ENCODE measurements around the gene EIF3F.
"Not testable (repeated sequence)": the region's sequence is repeated elsewhere in the genome, so short reads cannot be mapped to it uniquely, and the experiment has no call there.

Gene EIF3F

GRCh38 chr11:7983832-7984590, 3.1 kb upstream of the EIF3F start:
- TF ChIP-seq CTCF (IDR thresholded peaks at IDR 0.05) = no peak
- Histone ChIP-seq H3K4me3 (ENCODE audit: low read depth, low read length) (no peak overlapping the region), H3K4me2 (ENCODE audit: low read length) (no peak overlapping the region), H3K36me3 (ENCODE audit: control insufficient read depth, insufficient read depth, low read length) (no peaks in the 10 kb centered on the region), H3K4me1 (peaks cover 7% of the 10 kb centered on the region), H3K27me3 (ENCODE audit: control insufficient read depth, insufficient read depth, low read length) (no peaks in the 10 kb centered on the region), H3K9me3 (ENCODE audit: control insufficient read depth, low read length) (no peaks in the 10 kb centered on the region), H3K9ac (no peak overlapping the region), H3K79me2 (peaks cover 9% of the 10 kb centered on the region), H3K27ac (no peak overlapping the region), H2AFZ (no peak overlapping the region)

- H3K9me3 ChIP-seq (ENCODE audit: control insufficient read depth, low read length); H3K4me1 ChIP-seq; H3K27me3 ChIP-seq (ENCODE audit: control insufficient read depth, insufficient read depth, low read length); H3K79me2 ChIP-seq; H3K9ac ChIP-seq; H3K36me3 ChIP-seq (ENCODE audit: control insufficient read depth, insufficient read depth, low read length): not testable (repeated sequence)
- H2AFZ ChIP-seq = peak overlapping the region; percentile 75
- peak overlapping the region; percentile 70 for H3K4me2 ChIP-seq (ENCODE audit: low read length)
- peak overlapping the region; percentile 73 for H3K4me3 ChIP-seq (ENCODE audit: low read depth, low read length)
- peak overlapping the region; percentile 29 for H3K27ac ChIP-seq
Observed at GRCh38 chr11:7987560-7987883, 385 bp downstream of the EIF3F start.

GRCh38 chr11:7994581-7995278, 7.6 kb downstream of the EIF3F start:
- Histone ChIP-seq H3K4me3 (ENCODE audit: low read depth, low read length) (no peak overlapping the region), H3K36me3 (ENCODE audit: control insufficient read depth, insufficient read depth, low read length) (no peaks in the 10 kb centered on the region), H3K27ac (no peak overlapping the region), H3K4me1 (no peaks in the 10 kb centered on the region), H3K4me2 (ENCODE audit: low read length) (no peak overlapping the region), H3K79me2 (no peaks in the 10 kb centered on the region), H3K27me3 (ENCODE audit: control insufficient read depth, insufficient read depth, low read length) (no peaks in the 10 kb centered on the region), H3K9me3 (ENCODE audit: control insufficient read depth, low read length) (no peaks in the 10 kb centered on the region), H3K9ac (no peak overlapping the region), H2AFZ (no peak overlapping the region)
- no peak for TF ChIP-seq CTCF (IDR thresholded peaks at IDR 0.05)

GRCh38 chr11:7999795-8000194, 12.7 kb downstream of the EIF3F start:
- H3K4me2 ChIP-seq (ENCODE audit: low read length) = no peak overlapping the region
- no peak for TF ChIP-seq CTCF (IDR thresholded peaks at IDR 0.05)
- no peaks in the 10 kb centered on the region for H3K36me3 ChIP-seq (ENCODE audit: control insufficient read depth, insufficient read depth, low read length)

GRCh38 chr11:8000390-8000789, 13.3 kb downstream of the EIF3F start:
- Histone ChIP-seq H3K9ac (no peak overlapping the region), H3K4me2 (ENCODE audit: low read length) (no peak overlapping the region), H3K27ac (no peak overlapping the region), H3K9me3 (ENCODE audit: control insufficient read depth, low read length) (no peaks in the 10 kb centered on the region), H3K36me3 (ENCODE audit: control insufficient read depth, insufficient read depth, low read length) (no peaks in the 10 kb centered on the region), H3K4me3 (ENCODE audit: low read depth, low read length) (no peak overlapping the region), H2AFZ (no peak overlapping the region), H3K27me3 (ENCODE audit: control insufficient read depth, insufficient read depth, low read length) (no peaks in the 10 kb centered on the region), H3K79me2 (no peaks in the 10 kb centered on the region), H3K4me1 (no peaks in the 10 kb centered on the region)
- TF ChIP-seq CTCF (IDR thresholded peaks at IDR 0.05) = no peak

More at GRCh38 chr11:7999795-8000194, 12.7 kb downstream of the EIF3F start:
- Histone ChIP-seq H3K79me2 (no peaks in the 10 kb centered on the region), H3K9me3 (ENCODE audit: control insufficient read depth, low read length) (no peaks in the 10 kb centered on the region), H3K27me3 (ENCODE audit: control insufficient read depth, insufficient read depth, low read length) (no peaks in the 10 kb centered on the region), H3K27ac (no peak overlapping the region), H3K9ac (no peak overlapping the region), H3K4me3 (ENCODE audit: low read depth, low read length) (no peak overlapping the region), H3K4me1 (no peaks in the 10 kb centered on the region), H2AFZ (no peak overlapping the region)
